ENCODE measurements around the gene STMP1. TPM values are rescaled to one million over a fixed set of nuclear protein-coding genes. Genes with fewer than 3 reads are reported as not detected.

Gene STMP1
- total RNA-seq, 1 donor from 2014 or later, result 10.1 TPM

DNA sequence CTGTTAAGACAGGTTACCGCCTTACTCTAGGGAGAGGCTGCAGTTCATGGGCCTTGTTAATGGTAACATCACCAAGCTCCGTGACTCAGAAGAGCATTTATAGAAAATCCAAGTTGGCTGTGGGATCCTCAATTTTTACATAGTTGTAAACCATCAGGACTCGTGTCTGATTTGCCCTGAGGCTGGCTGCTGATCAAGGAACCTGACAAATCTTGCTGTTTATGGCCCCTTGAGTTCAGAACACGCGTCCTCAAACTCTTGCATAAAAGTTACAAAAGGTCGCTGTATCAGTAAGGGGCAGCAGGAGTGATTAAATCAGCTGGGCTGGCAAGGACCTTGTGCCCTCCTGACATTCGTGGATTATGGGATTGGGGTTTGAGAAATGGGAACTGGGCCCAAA is 61.1 kb downstream of the STMP1 start:
- no peak for DNase-seq (ENCODE audit: low spot score in 2 of 2)
- no peaks in the 10 kb centered on the region for H3K9me3 ChIP-seq
- no peak overlapping the region for H3K27ac ChIP-seq
- H3K27me3 ChIP-seq, result no peaks in the 10 kb centered on the region
- intact Hi-C loops (cut with DNase I), result no loop called here
- TF ChIP-seq, protein P1, sequence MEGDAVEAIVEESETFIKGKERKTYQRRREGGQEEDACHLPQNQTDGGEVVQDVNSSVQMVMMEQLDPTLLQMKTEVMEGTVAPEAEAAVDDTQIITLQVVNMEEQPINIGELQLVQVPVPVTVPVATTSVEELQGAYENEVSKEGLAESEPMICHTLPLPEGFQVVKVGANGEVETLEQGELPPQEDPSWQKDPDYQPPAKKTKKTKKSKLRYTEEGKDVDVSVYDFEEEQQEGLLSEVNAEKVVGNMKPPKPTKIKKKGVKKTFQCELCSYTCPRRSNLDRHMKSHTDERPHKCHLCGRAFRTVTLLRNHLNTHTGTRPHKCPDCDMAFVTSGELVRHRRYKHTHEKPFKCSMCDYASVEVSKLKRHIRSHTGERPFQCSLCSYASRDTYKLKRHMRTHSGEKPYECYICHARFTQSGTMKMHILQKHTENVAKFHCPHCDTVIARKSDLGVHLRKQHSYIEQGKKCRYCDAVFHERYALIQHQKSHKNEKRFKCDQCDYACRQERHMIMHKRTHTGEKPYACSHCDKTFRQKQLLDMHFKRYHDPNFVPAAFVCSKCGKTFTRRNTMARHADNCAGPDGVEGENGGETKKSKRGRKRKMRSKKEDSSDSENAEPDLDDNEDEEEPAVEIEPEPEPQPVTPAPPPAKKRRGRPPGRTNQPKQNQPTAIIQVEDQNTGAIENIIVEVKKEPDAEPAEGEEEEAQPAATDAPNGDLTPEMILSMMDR (IDR thresholded peaks at IDR 0.05), result no peak
- H3K36me3 ChIP-seq, result no peaks in the 10 kb centered on the region
- H3K4me1 ChIP-seq, result no peaks in the 10 kb centered on the region
- H3K4me3 ChIP-seq, result no peak overlapping the region

Other genes with a start within 250 kb of the STMP1 start
- 14.8 TPM for gene CNOT4, start 152.4 kb upstream of the STMP1 start, total RNA-seq
- gene NUP205, start 104.6 kb upstream of the STMP1 start, total RNA-seq, result 33.6 TPM
- gene SLC13A4, start 65.7 kb downstream of the STMP1 start, total RNA-seq, result 0.21 TPM
- 121 TPM for gene FAM180A, start 86.3 kb downstream of the STMP1 start, total RNA-seq

Data from ascending aorta (tissue), 2 donors.